Stimulated activated CD4-positive, alpha-beta T cell treated with anti-CD3 and anti-CD28 coated beads, Interleukin-4, amount 100 ng/mL, for 24 hours (primary cell): ENCODE results near the gene ZFP42.
"Not testable (repeated sequence)": the region's sequence is repeated elsewhere in the genome, so short reads cannot be mapped to it uniquely, and the experiment has no call there.

Experiments
- DNase-seq: peaks from one replicate; pipeline ENCODE4 v3.0.0-alpha.2; 2020

Gene ZFP42

GRCh38 chr4:187995322-187996207, at the start of gene ZFP42:
ZFP42 (plus strand) TSS chr4:187995771; CDS start chr4:188002808, 7,037 bp downstream.
- DNase-seq, result no peak

GRCh38 chr4:187961171-187961570, 34.4 kb upstream of the ZFP42 start:
- no peak for DNase-seq

- no peak for DNase-seq
These were observed 33.6 kb upstream of the ZFP42 start for GRCh38 chr4:187961961-187962360.

GRCh38 chr4:187962926-187963325, 32.6 kb upstream of the ZFP42 start:
- DNase-seq, result no peak

GRCh38 chr4:187965726-187966125, 29.8 kb upstream of the ZFP42 start:
- no peak for DNase-seq

- DNase-seq, result no peak
These were observed 23.4 kb upstream of the ZFP42 start for GRCh38 chr4:187972135-187972534.

- no peak for DNase-seq
These were observed 11.8 kb upstream of the ZFP42 start for GRCh38 chr4:187983746-187984145.

GRCh38 chr4:187992971-187993370, 2.6 kb upstream of the ZFP42 start:
- no peak for DNase-seq

- no peak for DNase-seq
These were observed 1.7 kb upstream of the ZFP42 start for GRCh38 chr4:187993827-187994226.

- DNase-seq, result no peak
These were observed 1.1 kb downstream of the ZFP42 start for GRCh38 chr4:187996502-187997177.

- DNase-seq, result not testable (repeated sequence)
These were observed 2.4 kb downstream of the ZFP42 start for GRCh38 chr4:187997991-187998390.

- no peak for DNase-seq
These were observed 3.9 kb downstream of the ZFP42 start for GRCh38 chr4:187999406-187999932.

GRCh38 chr4:188002323-188002722, 6.8 kb downstream of the ZFP42 start:
- no peak for DNase-seq

GRCh38 chr4:188002751-188003150, 7.2 kb downstream of the ZFP42 start:
- DNase-seq, result no peak

GRCh38 chr4:188005561-188005960, 10.0 kb downstream of the ZFP42 start:
- DNase-seq, result no peak

- DNase-seq, result no peak
These were observed 10.8 kb downstream of the ZFP42 start for GRCh38 chr4:188006285-188006848.

- no peak for DNase-seq
These were observed 12.8 kb downstream of the ZFP42 start for GRCh38 chr4:188008377-188008776.

GRCh38 chr4:188012426-188012945, 16.9 kb downstream of the ZFP42 start:
- no peak for DNase-seq

- no peak for DNase-seq
These were observed 19.7 kb downstream of the ZFP42 start for GRCh38 chr4:188015025-188015940.

- DNase-seq, result no peak
These were observed 21.2 kb downstream of the ZFP42 start for GRCh38 chr4:188016754-188017153.

GRCh38 chr4:188018262-188018661, 22.7 kb downstream of the ZFP42 start:
- no peak for DNase-seq

- DNase-seq, result no peak
These were observed 26.1 kb downstream of the ZFP42 start for GRCh38 chr4:188021548-188022249.
